Measurements from ENCODE around the gene WDFY4.

The WDFY4 gene

DNA sequence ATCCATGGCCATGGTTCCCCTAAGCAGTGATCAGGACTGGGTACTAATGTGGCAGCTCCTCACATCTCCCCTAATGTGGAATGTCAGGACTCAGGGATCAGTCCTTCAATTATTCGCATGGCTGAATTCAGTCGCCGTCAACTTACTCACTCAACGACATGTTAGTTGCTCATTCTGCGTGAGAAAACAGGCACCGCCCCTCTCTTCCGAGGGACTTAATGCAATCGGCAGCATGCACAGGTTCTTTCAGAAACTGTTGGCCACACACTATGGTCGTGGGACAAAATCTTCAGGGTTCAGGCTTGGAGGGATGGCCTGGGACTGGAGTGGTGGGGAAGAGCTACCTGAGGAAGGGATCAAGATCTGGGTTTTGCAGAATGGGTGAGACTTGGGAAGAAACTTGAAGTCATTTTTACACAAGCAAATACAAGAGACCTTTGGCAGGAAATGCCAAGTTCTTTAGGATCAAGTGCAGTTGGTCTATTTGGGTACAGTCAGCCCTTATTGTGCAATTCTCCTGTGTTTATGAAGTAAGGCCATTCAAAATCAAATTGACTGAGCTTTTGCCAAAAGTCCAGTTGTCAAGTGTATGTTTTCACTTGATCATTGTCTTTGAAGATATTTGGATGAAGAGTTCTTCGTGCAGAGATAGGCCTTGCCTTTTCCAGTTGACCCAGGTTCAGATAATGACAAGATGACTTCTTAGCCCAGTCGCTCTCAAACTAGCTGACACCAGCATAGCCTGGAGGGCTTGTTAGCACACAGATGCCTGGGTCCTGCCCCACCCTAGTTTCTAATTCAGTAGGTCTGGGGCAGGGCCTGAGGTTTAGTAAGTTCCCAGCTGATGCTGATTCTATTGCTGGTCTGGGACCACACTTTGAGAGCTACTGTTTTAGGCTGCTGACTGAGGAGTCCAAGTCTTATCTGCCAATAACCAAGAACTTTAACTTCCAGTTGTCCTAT is 206.5 kb downstream of the WDFY4 start:
- no peak for DNase-seq

DNA sequence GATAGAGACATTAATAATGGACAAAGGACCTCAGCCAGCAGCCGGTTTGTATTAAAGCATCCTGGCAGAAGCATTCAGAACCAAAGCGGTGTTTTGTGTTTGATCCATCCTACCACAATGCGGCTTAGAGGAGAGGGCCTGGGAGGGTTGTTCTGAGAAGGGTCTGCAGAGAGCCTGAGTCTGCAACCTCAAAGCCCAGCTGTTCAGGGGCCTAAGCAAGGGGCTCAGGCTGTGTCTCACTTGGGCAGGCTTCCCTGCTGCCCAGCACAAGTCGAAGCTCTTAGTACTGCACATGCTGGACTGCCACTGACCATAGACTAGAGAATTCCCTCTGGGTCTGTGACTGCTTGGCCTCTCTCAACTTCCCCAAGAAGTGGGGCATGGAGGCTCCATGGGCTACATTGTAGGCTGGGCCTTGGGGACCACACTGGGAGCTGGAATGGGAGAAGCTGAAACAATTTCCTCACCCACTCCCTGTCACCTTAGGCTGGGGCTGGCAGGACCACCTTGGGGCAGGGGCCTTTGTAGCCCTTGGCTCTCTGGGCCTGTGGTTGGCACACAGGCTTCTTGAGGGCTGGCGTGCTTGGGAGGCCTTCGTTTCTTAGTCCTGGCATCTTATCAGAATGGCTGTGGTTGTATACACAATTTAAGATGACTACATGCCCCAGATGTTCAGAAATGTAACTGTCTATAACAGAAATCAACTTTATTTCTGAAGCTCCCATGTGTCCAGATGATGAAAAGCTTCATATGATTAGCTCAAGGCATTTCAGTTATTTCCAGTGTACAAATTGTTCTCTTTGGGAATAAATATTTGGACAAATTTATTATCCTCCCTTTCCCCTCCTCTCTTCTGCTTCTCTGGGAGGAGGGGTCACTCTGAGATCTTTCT is 210.5 kb downstream of the WDFY4 start:
- DNase-seq = no peak

DNA sequence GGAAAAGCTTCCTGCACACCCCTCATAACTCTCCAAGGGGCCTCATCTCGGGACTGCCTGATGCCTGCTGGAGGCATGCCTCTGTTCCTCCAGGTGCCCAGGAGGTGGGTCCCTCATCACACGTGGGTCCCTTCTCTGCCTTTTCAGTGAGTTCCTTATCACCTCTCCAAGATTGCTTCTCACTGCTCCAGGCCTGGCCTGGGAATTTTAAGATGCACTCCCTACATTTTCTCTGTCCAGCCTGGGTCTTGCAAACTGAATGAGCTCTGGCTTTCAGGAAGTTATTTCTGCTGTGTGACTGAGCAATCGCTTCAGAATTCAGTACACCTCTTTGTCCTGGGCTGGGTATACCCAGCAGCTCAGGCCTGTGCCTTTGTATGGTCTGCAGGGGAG is 211.1 kb downstream of the WDFY4 start:
- no peak for DNase-seq

DNA sequence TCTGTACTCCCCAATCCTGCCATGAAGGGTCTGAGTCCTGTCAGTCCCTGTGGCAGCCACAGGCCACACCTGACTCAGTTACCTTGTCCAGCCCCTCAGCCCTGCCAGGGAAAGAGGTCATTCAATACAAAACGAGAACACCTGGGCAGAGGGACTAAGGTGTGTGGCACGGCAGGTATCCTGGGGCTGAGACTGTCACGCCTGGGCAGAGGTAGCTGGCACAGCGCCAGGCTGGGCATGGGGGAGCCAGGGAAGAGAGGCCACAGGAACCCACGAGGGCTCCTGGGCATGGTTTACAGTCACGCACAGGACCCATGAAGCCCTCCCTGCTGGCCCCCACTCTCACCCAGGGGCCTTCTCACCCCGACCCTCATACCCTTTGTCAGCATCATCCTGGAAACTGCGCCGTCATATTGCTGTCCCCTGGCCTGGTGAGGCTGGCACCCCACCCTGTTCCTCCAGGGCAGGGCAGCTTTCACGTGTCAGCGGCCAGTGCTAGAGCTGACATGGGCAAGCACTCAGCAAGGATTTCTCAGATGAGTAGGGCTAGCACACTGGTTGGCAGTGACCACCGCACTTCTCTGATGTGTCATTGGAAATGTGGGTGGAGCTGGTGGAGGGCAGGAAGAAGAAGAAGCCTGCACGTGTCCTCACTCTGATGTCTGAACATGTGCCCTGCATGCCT is 212.2 kb downstream of the WDFY4 start:
- DNase-seq = no peak

DNA sequence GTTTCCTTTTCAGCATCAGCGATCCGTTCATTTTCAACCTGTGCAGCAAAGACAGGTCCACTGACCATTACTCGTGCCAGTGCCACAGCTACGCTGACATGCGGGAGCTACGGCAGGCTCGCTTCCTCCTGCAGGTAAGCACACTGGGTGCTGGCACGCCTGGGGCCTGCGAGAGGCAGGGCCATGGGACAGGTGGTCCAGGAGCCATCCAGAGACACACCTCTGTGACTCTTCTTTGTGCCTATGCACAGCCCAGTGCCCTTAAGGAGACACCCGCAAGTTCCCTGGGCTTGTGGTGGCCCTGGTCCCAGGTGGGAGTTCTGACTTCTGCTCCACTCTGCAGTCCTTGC is 212.7 kb downstream of the WDFY4 start:
- DNase-seq = no peak

DNA sequence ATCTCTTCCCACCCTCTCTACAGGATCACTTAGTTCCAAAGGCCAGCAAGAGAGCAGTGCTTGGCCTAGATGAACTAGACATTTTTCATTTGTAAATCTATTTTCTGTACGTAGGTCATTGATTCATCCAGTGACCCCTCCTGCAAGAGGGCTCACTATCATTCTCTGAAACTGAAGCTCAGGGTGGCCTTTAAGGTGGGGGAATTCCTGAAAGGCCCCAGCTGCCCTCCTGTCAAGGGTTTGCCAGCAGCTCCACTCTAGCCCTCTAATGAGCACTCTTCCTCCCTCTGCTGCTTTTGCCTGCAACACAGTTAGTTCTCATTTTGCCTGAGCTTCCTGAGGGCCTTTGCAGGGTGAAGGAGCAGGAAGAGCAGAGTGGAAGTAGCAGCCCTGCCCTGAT is 213.8 kb downstream of the WDFY4 start:
- DNase-seq = no peak

DNA sequence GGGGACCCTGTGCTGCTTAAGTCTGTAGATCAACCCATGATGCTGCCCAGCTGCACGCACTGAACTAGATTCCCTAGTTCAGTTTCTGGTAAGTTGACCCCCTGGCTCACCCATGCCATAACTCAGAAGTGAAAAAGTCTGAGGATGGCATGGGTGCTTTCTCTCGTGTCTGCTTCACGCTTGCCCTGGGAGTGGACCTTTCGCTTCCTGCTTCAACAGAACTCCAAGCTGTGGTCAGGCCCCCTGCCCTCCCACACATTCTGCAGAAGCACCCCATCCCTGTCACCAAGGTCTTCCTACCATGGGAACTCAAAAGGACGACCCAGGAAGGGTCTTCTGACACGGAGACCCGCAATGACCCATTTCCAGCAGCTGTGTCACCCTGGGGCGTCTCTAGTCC is 215.1 kb downstream of the WDFY4 start:
- no peak for DNase-seq

DNA sequence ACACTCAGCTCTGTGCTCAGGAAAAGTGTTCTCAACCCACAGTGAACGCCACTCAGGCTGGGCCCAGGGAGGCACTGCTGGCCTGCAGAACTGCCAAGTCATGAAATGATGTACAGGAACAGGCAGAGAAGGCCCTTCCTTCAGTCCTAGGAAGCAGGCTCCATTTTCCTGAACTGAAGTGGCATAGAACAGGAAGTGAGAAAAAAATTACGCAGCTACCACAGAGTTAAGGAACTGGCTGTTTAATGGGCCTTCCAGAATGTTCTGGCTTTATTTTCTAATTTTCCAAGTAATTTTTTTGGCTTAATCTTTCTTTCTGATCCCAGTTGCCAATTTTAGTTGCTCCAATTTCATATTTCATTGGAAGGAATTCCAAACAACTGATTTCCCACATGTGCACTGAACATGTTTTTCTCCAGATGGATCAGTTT is 215.7 kb downstream of the WDFY4 start:
- DNase-seq = no peak

DNA sequence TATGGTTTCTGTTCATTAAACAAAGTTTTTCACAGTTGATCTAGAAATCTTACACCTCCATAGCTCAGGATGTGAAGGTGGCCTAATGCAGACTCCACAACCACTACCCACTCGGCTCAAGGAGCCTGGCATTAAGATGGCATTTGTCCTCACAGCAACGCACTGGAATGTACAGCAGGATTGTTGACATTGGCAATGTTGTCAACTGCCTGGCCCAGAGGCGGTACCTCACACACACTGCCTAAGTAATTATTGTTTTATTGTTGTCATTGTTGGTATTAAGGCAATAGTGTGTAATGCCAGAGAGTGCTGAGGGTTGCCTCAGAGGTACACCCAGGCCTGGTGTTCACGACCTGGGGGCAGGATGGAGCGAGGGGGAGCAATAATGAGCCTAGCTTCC is 216.6 kb downstream of the WDFY4 start:
- DNase-seq = no peak

DNA sequence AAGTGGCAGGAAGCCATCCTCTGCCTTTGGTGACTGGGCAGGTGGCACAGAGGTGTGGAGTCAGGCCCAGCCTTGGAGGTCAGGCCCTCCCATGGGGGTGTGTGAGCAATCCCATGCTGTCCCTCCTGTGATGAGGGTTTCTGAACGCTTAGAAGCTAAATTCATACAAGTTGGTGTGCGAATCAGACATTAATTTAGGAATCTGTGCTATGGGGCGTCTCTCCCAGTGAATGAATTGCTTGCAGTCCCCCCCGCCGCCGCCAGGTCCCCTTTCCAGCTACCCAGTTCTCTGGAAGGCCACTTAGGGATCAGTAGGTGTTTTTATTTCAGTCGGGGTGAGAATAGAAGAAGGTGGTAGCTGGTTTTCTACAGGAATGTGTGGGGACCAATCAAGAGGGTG is 217.4 kb downstream of the WDFY4 start:
- DNase-seq = no peak

DNA sequence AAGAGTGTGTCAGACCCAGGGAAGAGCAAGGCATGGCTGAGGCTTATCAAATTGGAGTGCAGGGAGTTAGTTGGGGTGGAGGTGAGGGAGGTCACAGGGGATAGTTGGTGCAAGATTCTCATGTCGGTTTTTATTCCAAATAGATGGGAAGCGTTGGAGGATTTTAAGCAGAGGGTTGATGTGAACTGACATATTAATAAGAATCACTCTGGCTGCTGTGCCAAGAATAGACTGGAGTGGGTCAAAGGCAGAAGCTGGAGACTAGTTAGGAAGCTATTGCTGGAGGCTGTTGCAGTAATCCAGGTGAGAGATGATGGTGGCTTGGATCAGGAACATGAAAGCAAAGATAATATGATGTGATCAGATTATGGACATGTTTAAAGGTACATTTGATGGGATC is 218.5 kb downstream of the WDFY4 start:
- DNase-seq = no peak

DNA sequence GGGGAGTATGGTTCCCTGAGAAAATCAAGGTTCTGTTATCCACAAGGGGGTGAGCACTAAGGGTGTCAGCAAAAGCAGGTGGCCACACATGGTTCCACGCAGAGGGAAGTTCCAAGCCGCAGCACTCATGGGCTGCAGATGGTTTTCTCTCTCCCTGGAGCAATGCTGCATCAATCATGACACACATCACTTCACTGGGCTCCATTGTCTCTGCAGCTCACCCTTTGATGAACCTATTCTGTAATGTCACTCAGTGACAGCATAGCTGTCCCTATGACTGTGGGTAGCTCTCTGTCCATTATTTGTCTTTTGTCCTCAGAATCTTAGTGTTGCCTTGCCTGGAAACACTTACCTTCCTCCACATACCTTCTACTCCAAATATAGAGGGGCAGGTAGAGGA is 220.2 kb downstream of the WDFY4 start:
- no peak for DNase-seq

DNA sequence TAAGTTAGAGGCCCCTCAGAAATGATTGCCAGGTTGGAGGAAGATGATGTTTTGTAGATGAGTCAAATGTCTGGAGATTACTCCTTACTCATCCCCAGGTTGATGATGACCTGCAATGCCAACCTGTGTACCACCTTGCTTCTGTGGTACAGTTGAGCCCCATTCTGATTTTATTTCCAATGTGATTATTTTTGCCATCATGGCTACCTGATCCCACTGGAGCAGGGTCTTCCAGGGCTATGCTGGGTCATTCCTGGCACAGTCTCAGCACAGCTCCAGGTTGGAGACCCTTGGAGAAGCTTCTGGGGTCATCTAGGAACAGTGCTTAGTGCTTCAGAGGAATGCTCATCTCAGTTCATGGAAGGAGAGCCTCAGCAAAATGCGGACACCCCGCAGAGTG is 220.6 kb downstream of the WDFY4 start:
- no peak for DNase-seq

DNA sequence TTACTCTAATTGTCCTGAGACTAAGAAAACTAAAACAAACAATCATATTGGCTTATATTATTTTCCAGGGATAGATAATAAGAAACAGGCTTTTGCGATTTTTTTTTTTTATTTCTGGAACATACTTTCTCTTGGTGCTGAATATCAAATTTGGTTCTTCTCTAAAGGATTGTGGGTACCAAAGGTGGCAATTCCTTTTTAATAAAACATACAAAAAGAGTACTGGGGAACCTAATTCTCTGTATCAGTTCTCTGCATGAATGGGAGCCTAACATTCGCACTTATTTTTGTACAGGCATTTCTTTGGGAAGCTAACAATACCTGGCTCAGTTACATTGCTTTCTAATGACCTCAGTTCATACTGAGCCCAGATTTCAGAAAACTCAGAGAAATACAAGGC is 222.2 kb downstream of the WDFY4 start:
- no peak for DNase-seq

DNA sequence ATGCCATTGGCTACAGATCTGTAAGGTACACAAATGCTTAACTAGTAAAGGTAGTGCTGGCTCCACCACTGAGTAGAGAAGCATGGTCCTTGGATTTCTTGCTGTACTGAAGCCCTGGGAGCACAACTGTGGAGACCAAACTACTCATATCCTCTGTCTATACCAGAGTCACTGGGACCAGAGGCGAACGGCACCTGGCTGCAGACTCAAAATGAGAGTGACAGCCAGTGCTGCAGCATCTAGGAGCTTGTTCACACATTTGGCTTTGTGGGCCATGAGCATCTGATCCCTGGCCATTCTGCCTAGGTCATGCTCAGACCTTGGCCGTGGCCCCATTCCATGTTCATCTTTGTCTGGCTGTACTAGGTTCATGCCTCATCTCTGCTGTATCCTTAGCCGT is 223.1 kb downstream of the WDFY4 start:
- no peak for DNase-seq

DNA sequence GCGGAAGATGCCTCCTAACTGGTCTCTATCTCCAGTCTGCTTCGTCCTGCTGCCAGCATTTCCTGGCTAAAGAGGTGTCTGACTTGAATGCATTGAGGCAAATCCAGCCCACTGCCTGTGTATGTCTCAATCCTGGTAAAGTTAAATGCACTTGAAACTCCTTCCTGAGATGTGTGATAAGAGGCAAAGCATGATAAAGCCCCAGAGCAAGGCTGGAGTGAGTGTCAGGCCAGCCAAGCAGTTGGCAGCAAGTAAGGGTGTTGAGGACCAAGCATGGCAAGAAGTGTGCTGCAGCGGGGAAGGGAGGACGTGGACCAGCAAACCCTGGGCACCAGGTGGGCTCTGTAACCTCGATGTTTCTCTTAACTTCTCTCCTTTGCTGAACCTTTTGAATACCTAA is 225.9 kb downstream of the WDFY4 start:
- DNase-seq = no peak

DNA sequence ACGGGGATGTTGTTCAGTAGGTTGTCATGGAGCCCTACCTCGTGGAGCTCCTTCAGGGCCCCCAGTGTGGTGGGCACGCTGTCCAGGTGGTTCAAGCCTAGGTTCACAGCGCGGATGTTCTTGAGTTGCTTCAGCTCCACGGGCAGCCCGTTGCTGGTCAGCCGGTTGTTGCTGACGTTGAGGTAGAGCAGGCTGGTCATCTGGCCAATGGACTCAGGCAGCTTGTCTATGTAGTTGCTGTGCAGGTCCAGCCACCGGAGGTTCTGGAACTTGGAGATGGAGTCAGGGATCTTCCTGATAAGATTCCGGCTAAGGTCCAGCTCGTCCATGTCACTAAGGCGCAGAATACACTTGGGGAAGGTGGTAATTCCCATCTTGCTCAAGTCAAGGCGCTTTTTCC is 229.0 kb downstream of the WDFY4 start:
- no peak for DNase-seq

DNA sequence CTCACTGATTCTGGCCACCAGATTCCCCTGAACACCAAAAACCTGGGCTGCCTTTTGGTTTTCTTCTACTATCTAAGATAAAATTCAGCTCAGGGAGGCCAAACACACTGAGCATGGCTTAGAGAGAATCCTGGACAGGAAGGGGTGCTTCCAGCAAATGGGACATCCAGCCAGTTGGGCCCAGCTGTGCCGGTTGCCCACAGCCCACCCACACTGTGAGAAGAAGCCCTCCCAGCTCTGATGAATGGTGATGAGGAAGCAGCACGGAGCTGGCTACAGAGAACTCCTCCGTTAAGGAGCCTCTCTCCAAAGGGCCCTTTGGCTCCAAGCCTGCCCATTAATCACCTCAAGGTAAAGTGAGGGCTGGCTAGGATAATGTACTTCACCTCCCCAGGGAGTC is 239.1 kb downstream of the WDFY4 start:
- no peak for DNase-seq

DNA sequence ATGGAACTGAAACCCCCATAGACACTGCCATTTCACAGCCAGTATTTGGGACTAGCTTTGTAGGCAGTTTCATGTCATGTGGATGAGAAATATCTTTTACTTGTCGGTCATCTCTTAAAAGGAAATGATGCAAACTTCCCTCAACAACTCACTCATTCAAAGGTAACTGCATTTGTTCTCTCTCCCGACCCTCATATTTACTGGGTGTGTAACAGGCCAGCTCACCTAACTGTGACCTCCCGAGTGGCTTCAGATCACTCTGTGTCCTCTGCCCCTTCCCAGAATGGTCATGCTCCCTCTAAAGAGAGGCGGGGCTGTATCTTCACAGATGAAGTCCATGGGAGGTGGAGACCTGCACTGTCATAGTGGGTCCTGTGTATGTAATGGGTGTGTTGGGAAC is 240.3 kb downstream of the WDFY4 start:
- DNase-seq = no peak

DNA sequence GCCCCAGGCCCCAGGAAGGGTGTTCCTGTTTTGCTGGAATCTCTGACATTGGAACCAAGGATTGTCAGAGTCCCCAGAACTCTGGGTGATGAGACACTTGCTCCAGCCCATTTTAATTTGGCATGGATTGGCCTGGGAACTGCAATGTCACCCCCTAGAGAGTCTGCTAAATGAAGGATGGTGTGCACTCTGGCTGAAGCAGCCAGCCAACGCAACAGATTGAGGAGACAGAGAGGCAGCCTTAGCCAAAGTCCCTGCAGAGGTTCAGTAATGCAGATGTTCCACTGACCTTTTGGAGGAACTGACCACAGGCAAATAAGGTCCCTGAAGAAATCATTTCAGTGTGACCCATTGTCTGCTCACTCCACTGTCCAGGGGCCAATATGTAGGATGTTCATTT is 241.6 kb downstream of the WDFY4 start:
- DNase-seq = no peak

DNA sequence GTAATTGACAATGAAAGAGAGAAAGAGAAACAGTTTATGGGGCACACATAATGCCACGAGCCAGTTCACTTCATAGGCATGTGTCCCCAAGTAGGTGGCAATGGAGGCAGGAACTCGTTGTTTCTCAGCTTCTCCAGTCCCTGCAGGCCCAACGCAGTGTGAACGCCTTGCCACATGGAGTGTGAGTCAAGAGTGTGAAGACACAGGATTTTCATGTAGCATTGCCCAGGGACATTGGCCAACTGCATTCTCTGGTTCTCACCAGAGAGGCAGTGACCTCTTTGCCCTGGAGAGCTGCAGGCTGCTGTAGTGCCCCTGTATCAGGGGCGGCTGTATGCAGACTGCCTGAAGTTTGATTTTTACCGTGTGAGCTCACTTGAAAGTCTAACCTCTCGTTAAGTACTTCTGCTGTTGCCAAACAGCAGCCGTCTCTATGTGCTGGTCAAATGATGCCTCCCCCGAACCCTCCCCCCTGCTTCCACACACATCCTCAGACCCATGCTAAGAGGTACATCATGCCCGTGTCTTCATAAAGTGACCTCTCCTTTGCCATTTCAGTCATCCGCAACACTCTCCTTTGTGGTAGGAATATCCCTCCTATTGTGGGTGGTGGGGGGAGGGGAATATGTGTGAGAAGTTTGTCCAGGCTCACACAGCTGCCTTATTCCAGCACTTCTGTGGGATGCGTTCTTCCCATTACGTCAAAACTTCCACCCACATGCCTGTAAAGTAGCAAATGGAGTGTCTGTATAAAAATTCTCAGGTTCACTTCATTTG is 242.3 kb downstream of the WDFY4 start:
- DNase-seq = no peak

DNA sequence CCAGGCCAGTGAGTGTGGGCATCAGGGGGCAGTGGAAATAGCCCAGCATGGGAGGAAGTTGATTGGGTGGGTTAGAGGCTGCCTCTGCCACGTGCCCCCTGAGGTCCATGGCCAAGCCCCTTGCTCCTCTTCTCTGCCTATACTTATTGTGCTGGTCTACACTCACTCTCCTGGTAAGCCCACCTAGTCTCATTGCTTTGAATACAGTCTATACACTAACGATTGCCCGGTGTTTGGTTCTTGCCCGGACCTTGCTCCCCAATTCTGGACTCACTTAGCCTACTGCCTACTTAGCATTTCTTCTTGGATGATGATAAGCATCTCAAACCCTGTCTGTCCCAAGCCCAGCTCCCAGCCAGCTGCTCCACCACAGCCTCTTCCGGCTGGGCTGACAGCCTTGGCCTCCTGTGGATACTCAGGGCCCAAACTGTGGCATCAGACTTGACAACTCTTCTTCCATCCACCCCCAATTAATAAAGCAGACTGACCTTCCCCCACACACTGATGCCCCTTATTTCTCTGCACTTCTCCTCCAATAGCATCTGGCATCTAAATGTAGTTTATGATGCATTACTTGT is 244.8 kb downstream of the WDFY4 start:
- no peak for DNase-seq

Measured in NCI-H1048 (cell line).